ENCODE data around the gene HERC4. TPM values are rescaled to one million over a fixed set of nuclear protein-coding genes. Genes with fewer than 3 reads are reported as not detected.

HERC4 gene
- total RNA-seq, 4 donors from 2014 or later = 26.0 to 39.8 (median 33.1) TPM

- no peak for DNase-seq (ENCODE audit: low spot score in 2 of 2)
- intact Hi-C loops (cut with DNase I; ENCODE audit: low total_unique reads) = no loop called here
- 94 to 100% methylated on average over 2 of the region's 2 CpGs for WGBS, 2 donors
- H3K4me3 ChIP-seq (ENCODE audit: low read depth, poor library complexity, severe bottlenecking) = no peak overlapping the region
- TF ChIP-seq CTCF (IDR thresholded peaks at IDR 0.05) (no peak), POLR2A (IDR thresholded peaks at IDR 0.05) (no peak)
Observed at GRCh38 chr10:67965456-67965855, 109.6 kb downstream of the HERC4 start.

- H3K4me3 ChIP-seq (ENCODE audit: low read depth, poor library complexity, severe bottlenecking) = no peak overlapping the region
- WGBS, 2 donors = 91% methylated on average over 8 of the region's 8 CpGs
- no peak for DNase-seq (ENCODE audit: low spot score in 2 of 2)
- intact Hi-C loops (cut with DNase I; ENCODE audit: low total_unique reads) = no loop called here
- no peak for TF ChIP-seq CTCF (IDR thresholded peaks at IDR 0.05)
- TF ChIP-seq POLR2A (IDR thresholded peaks at IDR 0.05) = no peak
Observed at GRCh38 chr10:67959839-67960476, 115.1 kb downstream of the HERC4 start.

- no peak for DNase-seq (ENCODE audit: low spot score in 2 of 2)
- intact Hi-C loops (cut with DNase I; ENCODE audit: low total_unique reads) = no loop called here
- 97 to 98% methylated on average over 6 of the region's 6 CpGs for WGBS, 2 donors
- TF ChIP-seq CTCF (IDR thresholded peaks at IDR 0.05) (no peak), POLR2A (IDR thresholded peaks at IDR 0.05) (no peak)
- H3K4me3 ChIP-seq (ENCODE audit: low read depth, poor library complexity, severe bottlenecking) = no peak overlapping the region
Observed at GRCh38 chr10:67955614-67956013, 119.5 kb downstream of the HERC4 start.

- TF ChIP-seq CTCF (IDR thresholded peaks at IDR 0.05) = no peak
- intact Hi-C loops (cut with DNase I; ENCODE audit: low total_unique reads) = no loop called here
- H3K4me3 ChIP-seq (ENCODE audit: low read depth, poor library complexity, severe bottlenecking) = no peak overlapping the region
- no peak for DNase-seq (ENCODE audit: low spot score in 2 of 2)
- WGBS, 2 donors = 100% methylated on average over 1 to 2 of the region's 2 CpGs
Observed at GRCh38 chr10:67943917-67944316, 131.2 kb downstream of the HERC4 start.

- no peak overlapping the region for H3K4me3 ChIP-seq (ENCODE audit: low read depth, poor library complexity, severe bottlenecking)
- WGBS, 2 donors = 88 to 94% methylated on average over 1 of the region's 1 CpG
- no peak for DNase-seq (ENCODE audit: low spot score in 2 of 2)
- intact Hi-C loops (cut with DNase I; ENCODE audit: low total_unique reads) = no loop called here
- no peak for TF ChIP-seq CTCF (IDR thresholded peaks at IDR 0.05)
- TF ChIP-seq POLR2A (IDR thresholded peaks at IDR 0.05) = no peak
Observed at GRCh38 chr10:67936416-67936815, 138.7 kb downstream of the HERC4 start.

- no peak for DNase-seq (ENCODE audit: low spot score in 2 of 2)
- TF ChIP-seq POLR2A (IDR thresholded peaks at IDR 0.05) (no peak), CTCF (IDR thresholded peaks at IDR 0.05) (no peak)
- no peak overlapping the region for H3K4me3 ChIP-seq (ENCODE audit: low read depth, poor library complexity, severe bottlenecking)
- intact Hi-C loops (cut with DNase I; ENCODE audit: low total_unique reads) = no loop called here
- 97 to 98% methylated on average over 9 of the region's 9 CpGs for WGBS, 2 donors
Observed at GRCh38 chr10:67935223-67935622, 139.9 kb downstream of the HERC4 start.

Measured in lower leg skin (tissue), 4 donors.